Heart left ventricle (tissue), 13 donors: Measurements from ENCODE around the gene GIN1.

Experiments used
- POLR2A ChIP-seq, 2 donors: fragments of 450-650 bp; IDR thresholded peaks; one replicate each; pipeline ENCODE4 v1.6.1; 2017; ENCODE audit warnings: antibody characterized with exemption in 2 of 2, mild to moderate bottlenecking in 2 of 2, moderate library complexity in 2 of 2
- TF ChIP-seq, protein P1 (sequence below), 12 donors: fragments of 200-600 bp; sonication (generic) in 4 of 12; IDR thresholded peaks; one replicate each; pipeline versions ENCODE4 v1.5.0 to v1.8.0; 2018 to 2022; ENCODE audit warnings: antibody characterized with exemption in 12 of 12, mild to moderate bottlenecking in 5 of 12
- donor health status: ischemic (EF 13 %, LVEDD 7.1; RV severe dilation, severe dysfunction).
- donor health status: DM: no; HTN: yes; CAD: no.
- donor health status: DM: no; HTN: no; CAD: no.
- donor health status: ischemic (EF 25% LVEDD 6.9; RV normal size, moderate dysfunction).
- donor health status: ischemic (EF 25% LVEDD 5.7; RV mildly dilated, moderate dysfunction).
- donor health status: ischemic (EF 35%, LVEDD 5.7; RV mildly dilated, moderate dysfunction).
- donor health status: nonischemic (EF 11% LVEDD 7.7; RV severe dilation, severe dysfunction).
- donor health status: DM: yes; HTN: yes; CAD: no.
- donor health status: PGD.
- donor health status: ischemic (EF 29% LVEDD 5.4; RV normal size, mild dysfunction).
- donor health status: nonischemic (EF 23%, LVEDD 6.1; RV moderate dilation, normal function).

DNA sequence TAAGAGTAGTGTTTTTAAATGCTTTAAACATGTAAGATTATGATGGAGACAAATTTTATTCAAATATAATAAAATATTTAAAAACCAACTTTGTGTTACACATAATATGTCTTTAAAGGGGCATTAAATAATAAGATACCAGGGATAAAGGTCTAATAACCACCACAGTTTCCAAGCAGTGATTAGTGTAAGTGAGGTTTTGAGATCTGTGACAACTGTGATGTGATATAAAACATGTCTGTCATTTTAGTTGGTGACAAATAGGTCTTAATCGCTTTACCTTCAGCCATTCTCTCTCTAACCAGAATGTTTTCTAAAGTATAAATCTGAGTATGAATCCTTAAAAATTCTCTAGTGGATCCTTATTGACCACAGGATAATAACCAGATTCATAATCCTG lies 28.3 kb upstream of the GIN1 start:
- TF ChIP-seq, protein P1, sequence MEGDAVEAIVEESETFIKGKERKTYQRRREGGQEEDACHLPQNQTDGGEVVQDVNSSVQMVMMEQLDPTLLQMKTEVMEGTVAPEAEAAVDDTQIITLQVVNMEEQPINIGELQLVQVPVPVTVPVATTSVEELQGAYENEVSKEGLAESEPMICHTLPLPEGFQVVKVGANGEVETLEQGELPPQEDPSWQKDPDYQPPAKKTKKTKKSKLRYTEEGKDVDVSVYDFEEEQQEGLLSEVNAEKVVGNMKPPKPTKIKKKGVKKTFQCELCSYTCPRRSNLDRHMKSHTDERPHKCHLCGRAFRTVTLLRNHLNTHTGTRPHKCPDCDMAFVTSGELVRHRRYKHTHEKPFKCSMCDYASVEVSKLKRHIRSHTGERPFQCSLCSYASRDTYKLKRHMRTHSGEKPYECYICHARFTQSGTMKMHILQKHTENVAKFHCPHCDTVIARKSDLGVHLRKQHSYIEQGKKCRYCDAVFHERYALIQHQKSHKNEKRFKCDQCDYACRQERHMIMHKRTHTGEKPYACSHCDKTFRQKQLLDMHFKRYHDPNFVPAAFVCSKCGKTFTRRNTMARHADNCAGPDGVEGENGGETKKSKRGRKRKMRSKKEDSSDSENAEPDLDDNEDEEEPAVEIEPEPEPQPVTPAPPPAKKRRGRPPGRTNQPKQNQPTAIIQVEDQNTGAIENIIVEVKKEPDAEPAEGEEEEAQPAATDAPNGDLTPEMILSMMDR (IDR thresholded peaks at IDR 0.05) = no peak
- TF ChIP-seq POLR2A (IDR thresholded peaks at IDR 0.05) = no peak
